ENCODE results near the gene SEC62.
A peak's percentile ranks its signal among the peaks of the same experiment; 100 is the strongest.
"Not testable (repeated sequence)": the region's sequence is repeated elsewhere in the genome, so short reads cannot be mapped to it uniquely, and the experiment has no call there.

Gene SEC62

DNA sequence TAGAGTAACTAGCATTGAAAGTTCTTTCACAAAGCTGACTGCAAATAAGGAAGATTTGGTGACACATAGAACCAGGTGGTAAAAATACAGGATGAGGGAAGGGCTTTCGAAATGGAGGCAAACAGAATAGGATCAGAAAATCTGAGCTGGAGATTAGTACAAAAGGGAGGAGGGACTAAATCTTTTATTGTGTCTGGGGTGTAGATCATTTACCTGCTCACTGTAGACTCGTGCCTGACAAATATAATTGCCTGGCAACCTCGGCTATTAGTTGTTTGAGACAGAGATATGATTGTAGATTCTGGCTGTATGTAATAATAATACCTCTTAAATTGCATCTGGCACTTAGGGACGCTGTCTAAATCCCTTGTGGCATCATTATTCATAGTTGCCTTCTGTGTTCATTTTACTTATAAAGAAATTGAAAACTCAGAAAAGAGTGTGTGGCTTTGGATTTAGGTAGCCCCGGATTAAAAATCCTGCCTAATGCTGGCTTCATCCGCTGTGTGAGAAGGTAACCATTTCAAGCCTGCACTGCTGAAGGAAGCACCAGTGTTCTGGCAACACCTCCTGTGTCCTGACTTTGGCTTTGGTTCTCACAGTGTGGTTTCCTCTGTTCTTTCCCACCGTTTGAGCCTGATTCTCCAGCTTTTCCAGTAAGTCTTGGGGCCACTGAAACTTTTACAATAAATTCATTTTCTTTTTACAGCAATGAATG lies 46.2 kb downstream of the SEC62 start:
- no peak for DNase-seq

DNA sequence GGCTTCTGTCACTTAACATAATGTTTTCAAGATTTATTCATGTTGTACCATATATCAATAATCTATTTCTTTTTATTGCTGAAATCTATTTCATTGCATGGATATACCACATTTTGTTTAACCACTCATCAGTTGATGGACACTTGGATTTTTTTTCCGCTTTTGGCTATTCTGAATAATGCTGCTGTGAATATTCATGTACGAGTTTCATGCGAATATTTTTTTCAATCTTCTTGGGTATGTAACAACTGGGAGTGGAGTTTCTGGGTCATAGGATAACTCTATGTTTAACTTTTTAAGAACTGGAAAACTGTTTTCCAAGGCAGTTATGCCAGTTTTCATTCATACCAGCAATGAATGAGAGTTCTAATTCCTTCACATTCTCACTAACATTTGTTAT lies 49.5 kb downstream of the SEC62 start:
- no peak for DNase-seq

DNA sequence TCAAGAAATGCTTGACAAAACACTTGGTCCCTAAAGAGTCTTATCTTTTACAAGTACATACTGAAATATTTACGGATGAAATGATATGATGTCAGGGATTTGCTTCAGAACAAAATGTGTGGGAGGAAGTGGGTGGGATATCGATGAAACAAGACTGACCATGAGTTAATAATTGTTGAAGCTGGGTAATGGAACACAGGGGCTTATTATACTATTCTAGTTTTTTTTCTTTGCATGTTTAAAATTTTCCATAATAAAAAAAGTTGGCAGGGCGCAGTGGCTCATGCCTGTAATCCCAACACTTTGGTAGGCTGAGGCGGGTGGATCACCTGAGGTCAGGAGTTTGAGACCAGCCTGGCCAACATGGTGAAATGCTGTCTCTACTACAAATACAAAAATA lies 52.7 kb downstream of the SEC62 start:
- DNase-seq, result not testable (repeated sequence)

DNA sequence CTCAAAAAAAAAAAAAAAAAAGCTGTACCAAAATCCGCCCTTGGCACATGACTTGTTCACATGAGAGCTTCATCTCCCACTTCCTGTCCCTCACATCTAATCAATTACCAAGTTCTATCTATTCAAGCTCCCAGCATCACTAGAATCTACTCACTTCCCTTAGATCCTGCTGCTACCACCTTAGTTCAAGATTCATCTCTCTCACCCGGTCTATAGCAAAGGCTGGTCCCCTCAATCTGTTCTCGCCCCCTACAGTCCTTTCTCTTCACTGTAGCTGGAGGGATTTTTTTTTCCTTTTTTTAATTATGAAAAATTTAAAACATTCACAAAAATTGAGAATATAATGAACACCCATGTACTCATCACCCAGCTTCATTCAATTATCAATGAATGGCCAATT lies 54.5 kb downstream of the SEC62 start:
- no peak for DNase-seq

DNA sequence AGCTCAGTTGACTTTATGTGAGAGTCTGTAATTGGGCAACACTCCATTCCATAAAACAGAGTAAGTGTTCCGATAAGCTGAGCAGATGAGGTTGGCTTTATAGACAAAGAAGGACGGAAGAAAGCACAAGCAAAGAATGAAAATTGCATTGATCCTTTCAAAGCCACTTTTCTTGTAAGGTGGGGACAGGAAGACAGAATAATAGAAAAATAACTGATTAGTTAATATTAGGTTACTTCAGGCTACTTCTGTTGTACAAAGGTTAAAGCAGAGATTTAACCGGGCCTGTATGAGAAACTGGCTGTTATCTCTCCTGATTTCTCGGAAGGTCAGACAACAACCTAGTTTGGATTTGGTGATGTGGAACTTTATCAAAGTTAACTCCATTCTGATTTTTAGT lies 55.7 kb downstream of the SEC62 start:
- no peak for DNase-seq

DNA sequence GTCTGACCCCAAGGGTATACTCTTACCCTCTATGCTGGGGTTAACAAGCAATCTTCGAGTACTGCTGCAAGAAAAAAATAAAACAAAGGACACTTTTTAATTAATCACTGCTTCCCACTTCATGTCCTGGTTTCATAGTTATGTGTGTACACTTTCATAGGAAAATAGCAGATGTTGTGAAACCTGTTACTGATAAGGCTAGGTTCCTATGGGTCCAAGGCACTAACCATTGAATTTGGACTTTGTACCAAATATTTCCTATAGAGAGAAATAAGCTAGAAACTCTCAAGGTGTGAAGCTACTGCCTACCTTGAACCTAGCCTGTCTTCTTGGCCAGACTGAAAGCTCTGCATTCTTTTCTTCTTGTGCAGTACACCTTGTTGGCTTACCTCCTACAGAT lies 56.6 kb downstream of the SEC62 start:
- DNase-seq, result no peak

DNA sequence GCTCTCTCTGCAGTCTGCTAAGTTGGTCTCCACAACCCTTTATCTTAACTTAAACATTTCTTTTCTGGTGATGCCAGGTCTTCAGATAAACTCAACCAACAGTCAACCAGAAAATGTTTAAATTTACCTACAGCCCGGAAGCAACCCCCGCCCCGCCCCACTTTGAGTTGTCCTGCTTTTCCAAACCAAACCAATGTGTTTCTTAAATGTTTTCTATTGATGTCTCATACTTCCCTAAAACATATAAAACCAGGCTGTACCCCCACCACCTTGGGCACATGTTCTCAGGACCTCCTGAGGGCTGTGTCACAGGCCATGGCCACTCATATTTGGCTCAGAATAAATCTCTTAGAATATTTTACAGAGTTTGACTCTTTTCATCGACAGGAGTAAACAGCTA lies 58.0 kb downstream of the SEC62 start:
- DNase-seq, result no peak

DNA sequence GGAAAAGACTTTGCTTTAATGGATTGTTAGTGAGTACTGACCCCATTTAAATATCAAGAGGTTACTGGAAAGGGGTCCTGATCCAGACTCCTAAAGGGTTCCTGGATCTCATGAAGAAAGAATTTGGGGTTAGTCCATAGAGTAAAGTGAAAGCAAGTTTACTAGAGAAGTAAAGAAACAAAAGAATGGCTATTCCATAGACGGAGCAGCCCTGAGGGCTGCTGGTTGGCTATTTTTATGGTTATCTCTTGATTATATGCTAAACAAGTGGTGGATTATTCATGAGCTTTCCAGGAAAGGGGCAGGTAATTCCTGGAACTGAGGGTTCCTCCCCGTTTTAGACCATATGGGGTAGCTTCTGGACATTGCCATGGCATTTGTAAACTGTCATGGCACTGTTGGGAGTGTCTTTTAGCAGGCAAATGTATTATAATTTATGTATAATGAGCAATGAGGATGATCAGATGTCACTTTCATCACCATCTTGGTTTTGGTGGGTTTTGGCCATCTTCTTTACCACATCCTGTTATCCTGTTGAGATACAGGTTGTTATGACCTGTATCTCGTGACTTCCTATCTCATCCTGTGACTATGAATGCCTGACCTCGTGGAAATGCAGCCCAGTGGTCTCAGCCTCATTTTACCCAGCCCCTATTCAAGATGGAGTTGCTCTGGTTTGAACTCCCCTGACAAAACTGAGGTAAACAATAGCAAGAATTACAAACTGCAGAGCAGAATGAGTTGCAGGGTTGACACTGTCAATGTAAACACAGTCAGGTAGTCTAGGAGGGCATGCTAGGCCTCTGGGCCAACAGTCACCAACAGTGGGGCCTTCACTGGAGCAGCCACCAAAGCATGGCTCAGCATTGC lies 60.9 kb downstream of the SEC62 start:
- DNase-seq, result no peak

DNA sequence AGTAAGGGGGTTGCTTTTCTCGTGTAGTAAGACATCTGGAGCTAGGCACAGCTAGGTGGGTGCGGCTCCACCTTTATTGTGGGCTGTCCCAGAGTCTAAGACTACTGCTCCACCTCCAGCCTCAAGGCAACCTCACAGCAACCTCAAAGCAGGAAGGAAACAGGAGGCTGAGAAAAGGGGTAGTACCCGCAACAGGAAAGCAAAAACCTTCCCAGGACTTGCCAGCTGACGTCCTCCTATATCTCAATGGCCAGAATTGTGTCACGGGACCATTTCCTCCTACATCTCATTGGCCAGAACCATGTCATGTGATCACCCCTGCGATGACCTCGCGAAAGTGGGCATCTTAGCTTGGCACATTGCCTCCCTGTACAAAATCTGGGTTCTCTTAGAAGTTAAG lies 66.9 kb downstream of the SEC62 start:
- DNase-seq, result no peak

DNA sequence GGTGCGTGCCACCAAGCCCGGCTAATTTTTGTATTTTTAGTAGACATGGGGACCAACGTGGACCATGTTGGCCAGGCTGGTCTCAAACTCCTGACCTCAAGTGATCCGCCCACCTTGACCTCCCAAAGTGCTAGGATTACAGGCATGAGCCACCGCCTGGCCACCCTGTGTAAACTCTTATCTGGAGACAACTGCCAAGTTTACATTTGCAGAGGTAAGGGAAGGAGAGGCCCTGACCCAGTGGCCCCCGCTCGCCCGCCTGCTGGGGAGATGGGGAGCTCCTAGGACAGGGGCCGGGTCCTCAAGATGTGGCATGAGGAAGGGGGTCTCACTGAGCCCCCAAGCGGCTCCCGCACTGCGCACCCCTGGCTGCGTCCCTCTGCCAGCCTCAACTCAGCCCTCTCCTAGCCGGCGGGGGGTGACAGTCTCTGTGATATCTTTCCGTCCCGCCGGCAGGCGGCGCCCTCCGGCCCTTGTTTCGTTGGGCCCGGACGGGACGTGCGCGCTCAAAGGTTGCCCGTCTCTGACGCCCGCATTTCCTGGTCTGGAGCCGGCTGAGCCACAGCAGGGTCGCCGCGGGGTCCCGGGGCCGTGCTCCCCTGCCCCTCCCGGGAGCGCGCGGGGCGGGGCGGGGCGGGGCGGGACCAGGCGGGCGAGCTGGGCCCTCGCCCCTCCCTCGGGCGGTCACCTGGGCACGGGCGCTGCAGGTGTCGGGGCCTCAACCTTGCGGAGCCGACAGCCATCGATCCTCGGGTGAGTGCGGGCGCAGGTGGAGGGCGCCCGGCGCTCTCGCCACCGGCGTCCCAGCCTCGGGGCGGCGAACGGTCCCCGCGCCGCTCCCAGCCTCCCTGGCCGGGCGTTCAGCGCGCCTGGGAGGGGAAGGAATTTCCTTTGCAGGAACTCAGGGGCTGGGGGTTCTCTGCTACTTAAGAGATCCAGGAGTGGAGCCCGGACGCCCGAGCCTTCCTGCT lies 71.1 kb downstream of the SEC62 start, which contains the start of gene GPR160:
TSS of gene GPR160 (plus strand) at position 533 of the 971 bp plus-strand sequence. CDS start 45,978 bp downstream, outside the sequence.
- peak in 21 of 56 donors; percentile 2 to 72 (median 20) for DNase-seq

DNA sequence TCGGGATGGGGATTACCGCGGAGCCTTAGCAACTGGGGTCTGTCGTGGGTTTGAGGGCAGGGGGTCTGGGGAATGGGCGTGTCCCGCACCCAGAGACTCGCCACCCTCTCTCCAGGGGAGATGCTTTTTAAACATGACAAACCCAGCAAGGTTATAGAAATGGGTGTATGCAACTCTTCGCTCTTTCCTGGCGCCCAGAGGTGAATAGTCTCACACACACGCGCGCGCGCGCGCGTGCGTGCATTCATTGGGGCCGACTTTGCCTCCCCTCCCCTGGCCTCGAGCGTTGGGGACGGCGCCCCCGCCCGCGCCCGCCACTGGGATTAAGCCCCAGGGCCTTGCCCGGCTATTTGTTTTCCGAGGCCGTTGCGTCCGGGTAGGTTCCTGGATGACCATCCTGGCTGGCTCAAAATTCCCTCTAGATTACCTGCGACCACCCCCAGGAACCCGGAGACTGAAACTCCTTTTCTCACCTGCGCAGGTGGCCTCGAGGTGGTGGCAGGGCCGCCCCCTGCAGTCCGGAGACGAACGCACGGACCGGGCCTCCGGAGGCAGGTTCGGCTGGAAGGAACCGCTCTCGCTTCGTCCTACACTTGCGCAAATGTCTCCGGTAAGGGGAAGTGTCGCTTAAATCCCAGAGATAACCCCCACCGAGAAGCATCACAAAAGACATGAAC lies 72.0 kb downstream of the SEC62 start:
- peak in 3 of 56 donors; percentile 4 to 11 (median 5) for DNase-seq

DNA sequence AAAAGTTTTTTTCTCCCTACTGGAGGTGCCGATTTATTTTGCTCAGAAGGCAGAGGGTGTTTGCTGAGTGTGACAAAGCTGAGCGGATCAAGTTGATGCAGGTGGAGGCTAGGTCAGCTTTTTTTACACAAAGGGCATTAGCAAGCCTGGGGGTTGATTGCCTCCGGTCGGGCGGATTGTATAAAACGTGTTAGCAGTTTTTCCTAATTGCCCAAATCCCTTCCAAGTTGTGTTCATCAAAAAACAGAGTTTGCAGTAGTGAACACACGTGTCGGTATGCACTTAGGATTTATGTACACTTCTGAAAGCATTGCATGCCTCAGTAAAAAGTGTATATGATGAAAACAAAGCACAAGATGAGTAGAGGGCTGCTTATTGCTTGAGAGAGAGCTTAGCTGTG lies 73.8 kb downstream of the SEC62 start:
- no peak for DNase-seq

DNA sequence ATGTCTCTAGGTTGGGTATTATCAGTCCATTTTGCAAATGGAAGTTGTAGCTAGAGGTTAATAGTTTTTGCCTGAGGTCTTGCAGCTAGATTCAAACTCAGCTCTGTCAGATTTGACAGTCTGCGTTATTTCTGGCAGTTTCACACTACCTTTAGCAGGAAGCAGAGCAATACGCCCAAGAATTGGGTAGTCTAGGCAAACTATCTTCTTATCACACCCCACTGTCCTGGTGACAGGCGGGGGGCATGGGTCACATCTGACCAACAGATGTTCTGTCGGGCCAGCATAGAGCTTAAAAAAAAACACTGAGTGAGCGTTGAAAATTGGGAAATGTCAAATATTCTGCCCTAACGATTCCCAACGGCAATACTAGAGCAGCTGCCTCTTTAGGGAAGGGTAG lies 76.9 kb downstream of the SEC62 start:
- no peak for DNase-seq

DNA sequence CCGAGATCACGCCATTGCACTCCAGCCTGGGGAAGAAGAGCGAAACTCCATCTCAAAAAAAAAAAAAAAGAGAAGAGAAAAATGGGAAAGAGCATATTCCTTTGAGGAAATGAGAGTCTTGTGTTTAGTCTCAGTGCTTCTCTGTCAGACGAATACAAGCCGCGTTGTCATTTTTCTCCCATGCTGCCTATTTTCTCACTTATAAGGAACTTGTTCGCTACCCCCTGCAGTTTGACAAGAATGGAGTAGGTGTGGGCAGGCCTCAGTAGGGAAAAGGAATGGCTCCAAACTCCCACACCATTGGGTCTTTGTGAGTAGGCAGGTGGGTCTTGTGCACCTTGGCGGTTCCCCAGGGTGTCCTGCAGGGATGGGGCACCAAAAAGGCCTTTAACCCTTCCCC lies 77.7 kb downstream of the SEC62 start:
- peak in 1 of 56 donors; percentile 3 for DNase-seq

DNA sequence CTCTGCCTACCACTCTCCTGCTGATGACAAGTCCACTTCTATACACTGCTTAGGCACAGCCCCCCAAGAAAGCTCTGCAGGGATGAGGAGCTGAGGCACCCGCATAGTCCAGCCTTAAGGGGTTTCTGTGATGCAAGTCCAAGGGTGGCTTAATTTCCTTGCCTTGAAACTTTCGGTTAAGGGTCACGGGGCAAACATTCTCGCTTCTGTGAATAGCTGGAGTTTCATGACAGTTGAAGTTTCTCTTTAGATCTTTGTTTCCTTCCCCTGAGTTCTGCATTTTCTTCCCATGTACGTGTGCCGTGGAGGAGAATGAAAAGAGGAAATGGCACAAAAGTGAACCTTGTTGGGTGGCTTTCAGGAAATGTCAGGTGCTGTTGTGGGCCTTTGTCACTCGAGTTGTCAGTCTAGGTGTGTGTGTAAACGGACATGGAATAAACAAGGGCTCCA lies 78.2 kb downstream of the SEC62 start:
- peak in 3 of 56 donors; percentile 16 to 28 (median 23) for DNase-seq

DNA sequence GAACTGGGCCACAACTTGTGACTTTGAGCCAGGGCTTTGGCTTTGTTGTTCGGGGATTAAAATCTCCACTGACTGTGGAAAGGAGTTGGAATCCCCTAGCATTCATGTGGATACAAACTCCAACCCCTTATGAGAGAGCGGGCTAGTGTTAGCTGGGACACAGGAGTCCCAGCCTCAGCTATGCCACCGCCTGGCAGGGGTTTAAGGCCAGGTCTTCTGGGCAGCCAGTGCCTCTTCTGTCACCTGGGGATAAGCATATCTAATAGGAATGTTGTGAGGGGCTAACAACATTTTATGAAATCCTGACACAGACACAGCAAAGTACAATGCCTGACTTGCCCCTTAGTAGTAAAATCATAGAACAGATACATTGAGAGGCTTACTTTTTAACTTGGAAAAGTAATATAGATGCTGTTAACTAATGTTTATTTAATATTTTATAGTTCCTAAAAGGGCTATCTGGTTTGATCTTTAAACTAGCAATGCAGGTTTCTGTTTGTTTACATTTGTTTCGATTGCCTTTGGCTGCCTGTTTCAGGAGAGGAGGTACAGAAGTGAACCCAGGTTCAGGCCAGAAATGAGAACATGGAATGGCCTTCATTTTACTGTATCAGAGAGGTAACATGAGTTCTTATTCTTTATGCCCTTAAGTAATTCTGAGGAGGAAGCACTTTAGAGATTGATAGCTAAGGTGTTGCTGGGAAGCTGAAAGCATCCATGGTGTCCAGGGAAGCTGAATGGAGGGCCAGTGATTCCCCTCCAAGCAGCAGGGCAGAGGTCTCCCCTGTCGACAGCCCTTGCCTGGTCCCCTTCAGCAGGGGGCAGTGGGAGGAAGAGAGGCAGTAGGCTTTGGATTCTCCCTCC lies 79.9 kb downstream of the SEC62 start:
- DNase-seq, result no peak

DNA sequence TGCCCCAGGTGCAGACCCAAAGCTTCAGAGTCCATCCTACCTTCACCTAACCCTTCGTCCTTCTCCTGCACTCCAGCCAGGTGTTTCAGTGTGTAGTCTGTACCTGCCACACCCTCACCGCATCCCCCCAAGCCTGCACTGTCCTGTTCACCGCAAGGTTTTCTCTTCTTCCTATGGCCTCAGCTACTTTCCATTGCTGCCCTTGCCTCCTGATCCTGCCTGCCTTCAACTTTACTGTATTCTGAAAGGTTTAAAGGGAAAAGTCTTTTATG lies 80.5 kb downstream of the SEC62 start:
- DNase-seq, result no peak

Measured in nucleus accumbens (tissue), 56 donors.